Stimulated activated CD4-positive, alpha-beta T cell treated with anti-CD3 and anti-CD28 coated beads, Interleukin-12 subunit alpha, Interleukin-12 subunit beta, amount 100 ng/mL, for 48 hours (primary cell): ENCODE data around the gene CELA2A.
"Not testable (repeated sequence)": the region's sequence is repeated elsewhere in the genome, so short reads cannot be mapped to it uniquely, and the experiment has no call there.

ENCODE experiments used
- DNase-seq, 3 donors: peaks; one replicate each; pipeline ENCODE4 v3.0.0-alpha.2; 2020; ENCODE audit warnings: low read depth in 2 of 3, low spot score in 1 of 3

Gene CELA2A

GRCh38 chr1:15444468-15445389 lies 11.8 kb upstream of the CELA2A start:
- no peak for DNase-seq

- DNase-seq: no peak
These were observed 11.0 kb upstream of the CELA2A start for GRCh38 chr1:15445390-15446122.

GRCh38 chr1:15446212-15446611 lies 10.3 kb upstream of the CELA2A start:
- DNase-seq: no peak

- no peak for DNase-seq
These were observed 7.6 kb upstream of the CELA2A start for GRCh38 chr1:15448877-15449462.

- DNase-seq: no peak
These were observed 7.0 kb upstream of the CELA2A start for GRCh38 chr1:15449567-15449966.

GRCh38 chr1:15451014-15451722 lies 5.4 kb upstream of the CELA2A start:
- no peak for DNase-seq

GRCh38 chr1:15452216-15452615 lies 4.3 kb upstream of the CELA2A start:
- DNase-seq: no peak

- no peak for DNase-seq
These were observed 3.5 kb upstream of the CELA2A start for GRCh38 chr1:15452866-15453571.

GRCh38 chr1:15453734-15454133 lies 2.8 kb upstream of the CELA2A start:
- DNase-seq: no peak

GRCh38 chr1:15454256-15454655 lies 2.3 kb upstream of the CELA2A start:
- no peak for DNase-seq

- no peak for DNase-seq
These were observed 1.0 kb upstream of the CELA2A start for GRCh38 chr1:15455522-15455921.

GRCh38 chr1:15457585-15457984 lies 1.1 kb downstream of the CELA2A start:
- DNase-seq: no peak

GRCh38 chr1:15458388-15458787 lies 1.9 kb downstream of the CELA2A start:
- DNase-seq: not testable (repeated sequence)

- DNase-seq: no peak
These were observed 3.5 kb downstream of the CELA2A start for GRCh38 chr1:15459771-15460707.

GRCh38 chr1:15460708-15461095 lies 4.2 kb downstream of the CELA2A start:
- DNase-seq: no peak

- not testable (repeated sequence) for DNase-seq
These were observed 6.7 kb downstream of the CELA2A start for GRCh38 chr1:15463064-15463800.

GRCh38 chr1:15463926-15464322 lies 7.4 kb downstream of the CELA2A start:
- not testable (repeated sequence) for DNase-seq

GRCh38 chr1:15465674-15466073 lies 9.1 kb downstream of the CELA2A start:
- DNase-seq: no peak
